SK-N-SH (cell line): ENCODE results near the gene TUT4.

Experiments
- EP300 ChIP-seq, 2 experiments: IDR thresholded peaks; 2 replicates each; pipeline versions ENCODE4 v1.4.0 to v1.6.1; 2012; ENCODE audit warnings: borderline replicate concordance in 1 of 2, low read depth in 1 of 2, low read length in 1 of 2
- EZH2phosphoT487 ChIP-seq: fragments of 200-600 bp; sonication (generic); IDR thresholded peaks from 2 replicates; pipeline ENCODE4 v1.6.1; 2017; ENCODE audit warnings: low read depth, mixed run types, mild to moderate bottlenecking, antibody characterized with exemption, moderate library complexity, borderline replicate concordance
- MXI1 ChIP-seq: IDR thresholded peaks from 2 replicates; pipeline ENCODE4 v1.6.1; 2012; ENCODE audit warnings: mild to moderate bottlenecking, low read depth, low read length, improper control_type of control experiment
- POLR2AphosphoS5 ChIP-seq: IDR thresholded peaks from 2 replicates; pipeline ENCODE4 v1.6.1; 2012; ENCODE audit warnings: low read depth, low read length
- REST ChIP-seq: IDR thresholded peaks from 2 replicates; pipeline ENCODE4 v1.6.1; 2012; ENCODE audit warnings: mild to moderate bottlenecking, low read depth, low read length, moderate library complexity
- USF2 ChIP-seq: fragments of 150-350 bp; IDR thresholded peaks from 2 replicates; pipeline ENCODE4 v1.6.1; 2017; ENCODE audit warnings: antibody characterized with exemption, low read length, low read depth, borderline replicate concordance
- TF ChIP-seq, protein P1 (sequence below): fragments of 200-600 bp; sonication (generic); IDR thresholded peaks from 2 replicates; pipeline ENCODE4 v1.6.1; 2017; ENCODE audit warnings: antibody characterized with exemption, mild to moderate bottlenecking, moderate library complexity
- TF ChIP-seq, protein P2 (sequence below): fragments of 150-350 bp; IDR thresholded peaks from 2 replicates; pipeline ENCODE4 v1.6.1; 2016; ENCODE audit warnings: mild to moderate bottlenecking, low read depth, low read length

- TF ChIP-seq EZH2phosphoT487 (no peak), USF2 (no peak), REST (no peak), EP300 (IDR thresholded peaks at IDR 0.05; ENCODE audit: borderline replicate concordance in 1 of 2, low read depth in 1 of 2, low read length in 1 of 2) (no peak), MXI1 (no peak), POLR2AphosphoS5 (no peak)
- TF ChIP-seq, protein P1, sequence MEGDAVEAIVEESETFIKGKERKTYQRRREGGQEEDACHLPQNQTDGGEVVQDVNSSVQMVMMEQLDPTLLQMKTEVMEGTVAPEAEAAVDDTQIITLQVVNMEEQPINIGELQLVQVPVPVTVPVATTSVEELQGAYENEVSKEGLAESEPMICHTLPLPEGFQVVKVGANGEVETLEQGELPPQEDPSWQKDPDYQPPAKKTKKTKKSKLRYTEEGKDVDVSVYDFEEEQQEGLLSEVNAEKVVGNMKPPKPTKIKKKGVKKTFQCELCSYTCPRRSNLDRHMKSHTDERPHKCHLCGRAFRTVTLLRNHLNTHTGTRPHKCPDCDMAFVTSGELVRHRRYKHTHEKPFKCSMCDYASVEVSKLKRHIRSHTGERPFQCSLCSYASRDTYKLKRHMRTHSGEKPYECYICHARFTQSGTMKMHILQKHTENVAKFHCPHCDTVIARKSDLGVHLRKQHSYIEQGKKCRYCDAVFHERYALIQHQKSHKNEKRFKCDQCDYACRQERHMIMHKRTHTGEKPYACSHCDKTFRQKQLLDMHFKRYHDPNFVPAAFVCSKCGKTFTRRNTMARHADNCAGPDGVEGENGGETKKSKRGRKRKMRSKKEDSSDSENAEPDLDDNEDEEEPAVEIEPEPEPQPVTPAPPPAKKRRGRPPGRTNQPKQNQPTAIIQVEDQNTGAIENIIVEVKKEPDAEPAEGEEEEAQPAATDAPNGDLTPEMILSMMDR: no peak
- TF ChIP-seq, protein P2, sequence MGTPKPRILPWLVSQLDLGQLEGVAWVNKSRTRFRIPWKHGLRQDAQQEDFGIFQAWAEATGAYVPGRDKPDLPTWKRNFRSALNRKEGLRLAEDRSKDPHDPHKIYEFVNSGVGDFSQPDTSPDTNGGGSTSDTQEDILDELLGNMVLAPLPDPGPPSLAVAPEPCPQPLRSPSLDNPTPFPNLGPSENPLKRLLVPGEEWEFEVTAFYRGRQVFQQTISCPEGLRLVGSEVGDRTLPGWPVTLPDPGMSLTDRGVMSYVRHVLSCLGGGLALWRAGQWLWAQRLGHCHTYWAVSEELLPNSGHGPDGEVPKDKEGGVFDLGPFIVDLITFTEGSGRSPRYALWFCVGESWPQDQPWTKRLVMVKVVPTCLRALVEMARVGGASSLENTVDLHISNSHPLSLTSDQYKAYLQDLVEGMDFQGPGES: no peak
These were observed 42.2 kb upstream of the TUT4 start for GRCh38 chr1:52595061-52595460.
